Measurements from ENCODE around the gene CPNE4.

DNA sequence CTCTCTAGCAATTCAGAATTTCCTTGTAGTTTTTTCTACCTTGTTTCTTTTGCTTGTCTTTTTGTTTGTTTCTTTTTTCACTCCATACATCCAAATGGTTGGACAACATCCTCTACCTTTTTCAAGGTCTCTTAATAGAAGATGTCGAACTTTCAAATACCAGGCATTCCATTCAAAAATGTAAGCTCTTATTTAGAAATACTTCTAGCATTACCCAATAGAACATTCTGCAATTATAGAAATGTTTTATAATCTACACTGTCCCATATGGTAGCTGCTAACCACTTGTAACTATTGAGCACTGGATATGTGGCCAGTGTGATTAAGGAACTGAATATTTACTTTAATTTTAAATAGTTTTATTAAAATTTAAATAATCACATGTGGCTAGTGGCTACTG is 335.8 kb downstream of the CPNE4 start:
- TF ChIP-seq, protein P1, sequence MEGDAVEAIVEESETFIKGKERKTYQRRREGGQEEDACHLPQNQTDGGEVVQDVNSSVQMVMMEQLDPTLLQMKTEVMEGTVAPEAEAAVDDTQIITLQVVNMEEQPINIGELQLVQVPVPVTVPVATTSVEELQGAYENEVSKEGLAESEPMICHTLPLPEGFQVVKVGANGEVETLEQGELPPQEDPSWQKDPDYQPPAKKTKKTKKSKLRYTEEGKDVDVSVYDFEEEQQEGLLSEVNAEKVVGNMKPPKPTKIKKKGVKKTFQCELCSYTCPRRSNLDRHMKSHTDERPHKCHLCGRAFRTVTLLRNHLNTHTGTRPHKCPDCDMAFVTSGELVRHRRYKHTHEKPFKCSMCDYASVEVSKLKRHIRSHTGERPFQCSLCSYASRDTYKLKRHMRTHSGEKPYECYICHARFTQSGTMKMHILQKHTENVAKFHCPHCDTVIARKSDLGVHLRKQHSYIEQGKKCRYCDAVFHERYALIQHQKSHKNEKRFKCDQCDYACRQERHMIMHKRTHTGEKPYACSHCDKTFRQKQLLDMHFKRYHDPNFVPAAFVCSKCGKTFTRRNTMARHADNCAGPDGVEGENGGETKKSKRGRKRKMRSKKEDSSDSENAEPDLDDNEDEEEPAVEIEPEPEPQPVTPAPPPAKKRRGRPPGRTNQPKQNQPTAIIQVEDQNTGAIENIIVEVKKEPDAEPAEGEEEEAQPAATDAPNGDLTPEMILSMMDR (IDR thresholded peaks at IDR 0.05 in 8 of 11, conservative IDR thresholded peaks at IDR 0.05 in 3 of 11) = no peak
- TF ChIP-seq POLR2A (IDR thresholded peaks at IDR 0.05) = no peak
